ENCODE results near the gene RAB5B.

DNA sequence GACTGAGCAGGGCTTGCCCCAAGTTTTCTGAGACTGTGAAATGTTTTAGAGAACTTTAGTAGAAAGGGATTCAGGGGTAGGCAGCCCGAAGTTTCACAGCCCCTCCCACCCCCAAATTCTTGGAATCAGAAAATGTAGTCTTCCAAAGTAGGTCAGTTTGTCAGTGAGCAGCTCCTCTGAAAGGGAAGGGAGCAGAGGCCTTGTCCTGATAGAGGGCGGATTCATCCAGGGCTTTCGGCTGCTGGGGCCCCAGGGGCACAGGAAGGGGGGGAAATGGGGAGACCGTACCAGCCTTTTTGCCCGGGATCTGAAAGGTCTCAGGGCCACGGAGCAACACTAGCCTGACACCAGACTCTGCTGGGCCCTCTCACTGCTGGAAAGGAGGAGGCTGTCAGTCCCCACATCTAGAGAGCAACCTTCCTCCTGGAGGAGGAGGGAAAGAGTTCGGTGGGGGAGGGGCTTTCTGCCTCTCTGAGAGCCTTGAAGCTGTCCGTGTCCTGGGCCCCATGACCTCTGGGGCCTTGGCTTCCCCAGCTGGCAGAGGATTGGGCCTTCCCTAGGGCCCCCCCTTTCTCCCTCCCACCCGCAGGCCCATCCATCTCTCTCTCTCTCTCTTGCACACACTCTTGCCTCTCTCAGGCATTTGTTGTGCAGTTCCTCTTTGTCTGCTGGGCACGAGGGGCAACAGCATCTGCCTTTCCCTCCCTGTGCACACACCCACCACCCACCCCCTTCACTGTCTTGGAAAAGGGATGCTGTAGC lies 46.7 kb downstream of the RAB5B start, which contains the start of gene IKZF4:
- TF ChIP-seq CTCF (IDR thresholded peaks at IDR 0.05) (no peak), POLR2A (IDR thresholded peaks at IDR 0.05) (no peak)

Data from testis (tissue), 2 donors.